Measurements from ENCODE around the gene UNC119B.

GRCh38 chr12:120703311-120703942 lies 6.8 kb upstream of the UNC119B start:
- TF ChIP-seq CTCF (IDR thresholded peaks at IDR 0.05 in 2 of 3, conservative IDR thresholded peaks at IDR 0.05 in 1 of 3; ENCODE audit: borderline replicate concordance in 1 of 3, insufficient read depth in 1 of 3, low read depth in 2 of 3, low read length in 2 of 3) (no peak), REST (IDR thresholded peaks at IDR 0.05; ENCODE audit: low read depth) (no peak), EZH2 (IDR thresholded peaks at IDR 0.05) (no peak), ZNF274 (IDR thresholded peaks at IDR 0.05; ENCODE audit: low read depth, low read length) (no peak), SP1 (IDR thresholded peaks at IDR 0.05; ENCODE audit: low read depth) (no peak)

All from HCT116 (cell line).